Lower lobe of right lung (tissue), 2 donors: Measurements from ENCODE around the gene ALCAM. TPM values are rescaled to one million over a fixed set of nuclear protein-coding genes. Genes with fewer than 3 reads are reported as not detected.

Experiments
- ATAC-seq, 2 donors: fragments of 200-7000 bp; cut with Tn5 transposase; one replicate each; pipeline ENCODE4 v1.9.1; 2020 to 2022; ENCODE audit warnings: mild to moderate bottlenecking in 2 of 2, moderate library complexity in 2 of 2
- DNase-seq: peaks from one replicate; pipeline ENCODE4 v3.0.0-alpha.2; 2020
- H3K27ac ChIP-seq: fragments of 200-600 bp; one replicate; pipeline ENCODE4 v1.8.0; 2022
- H3K27me3 ChIP-seq: fragments of 200-600 bp; one replicate; pipeline ENCODE4 v1.8.0; 2022; ENCODE audit warnings: low read depth
- H3K36me3 ChIP-seq: fragments of 200-600 bp; one replicate; pipeline ENCODE4 v1.8.0; 2022; ENCODE audit warnings: mild to moderate bottlenecking
- H3K4me1 ChIP-seq: fragments of 200-600 bp; one replicate; pipeline ENCODE4 v1.8.0; 2022
- H3K4me3 ChIP-seq: fragments of 200-600 bp; one replicate; pipeline ENCODE4 v1.8.0; 2022; ENCODE audit warnings: mild to moderate bottlenecking
- H3K9me3 ChIP-seq: fragments of 200-600 bp; one replicate; pipeline ENCODE4 v1.8.0; 2022
- CTCF ChIP-seq: fragments of 200-600 bp; IDR thresholded peaks from one replicate; pipeline ENCODE4 v1.8.0; 2022; ENCODE audit warnings: antibody characterized with exemption, mild to moderate bottlenecking
- intact Hi-C: fragments of 100-400 bp; cut with DNase I; formaldehyde crosslinking; loops from one replicate; pipeline ENCODE4 v1.11.0; 2022
- total RNA-seq: library from RNA; stranded (reverse); fragmentation: NEBNext Ultra II Directional; extraction: Animal tissue kit (Norgen Biotek cat#: 25700); gene quantifications from one replicate; pipeline ENCODE4 v1.2.1, GENCODE V29; 2021
- donor health status: DM: no; HTN: yes; CAD: no; lungs with severe emphysema.

The ALCAM gene
- total RNA-seq, 1 donor from 2014 or later: 174 TPM

- Histone ChIP-seq H3K4me1 (no peaks in the 10 kb centered on the region), H3K4me3 (no peak overlapping the region), H3K27me3 (no peaks in the 10 kb centered on the region), H3K9me3 (no peaks in the 10 kb centered on the region), H3K27ac (no peak overlapping the region), H3K36me3 (no peaks in the 10 kb centered on the region)
- ATAC-seq (peak in 1 of 2 donors; percentile 30), DNase-seq (no peak)
- no peak for TF ChIP-seq CTCF
- intact Hi-C loops: no loop called here
These were observed 64.5 kb downstream of the ALCAM start for GRCh38 chr3:105431200-105431599.

DNA sequence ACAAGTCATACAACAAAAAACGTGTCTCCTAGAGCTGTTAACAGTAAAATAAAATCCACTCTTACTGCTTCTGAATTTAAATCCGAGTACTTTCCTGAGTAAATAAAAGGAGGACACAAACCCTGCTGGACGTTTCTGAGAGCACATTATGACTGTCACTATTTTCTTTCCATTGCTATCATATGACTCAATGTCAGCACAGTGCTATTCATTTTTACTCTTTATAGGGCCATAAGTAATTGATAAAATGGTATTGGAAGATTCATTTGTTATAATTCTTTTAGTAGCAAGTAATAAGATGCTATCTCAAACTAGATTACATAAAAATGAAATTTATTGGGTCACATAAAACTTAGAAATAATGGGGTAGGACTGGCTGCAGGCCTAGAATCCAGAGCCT lies 68.6 kb downstream of the ALCAM start:
- intact Hi-C loops: no loop called here
- Histone ChIP-seq H3K36me3 (no peaks in the 10 kb centered on the region), H3K27ac (no peak overlapping the region), H3K9me3 (no peaks in the 10 kb centered on the region), H3K4me1 (no peaks in the 10 kb centered on the region), H3K27me3 (no peaks in the 10 kb centered on the region), H3K4me3 (no peak overlapping the region)
- DNase-seq (no peak), ATAC-seq (no peak)
- TF ChIP-seq CTCF: no peak

- Histone ChIP-seq H3K36me3 (no peaks in the 10 kb centered on the region), H3K27me3 (no peaks in the 10 kb centered on the region), H3K9me3 (no peaks in the 10 kb centered on the region), H3K4me3 (no peak overlapping the region), H3K27ac (no peak overlapping the region), H3K4me1 (no peaks in the 10 kb centered on the region)
- DNase-seq (no peak), ATAC-seq (no peak)
- no peak for TF ChIP-seq CTCF
- intact Hi-C loops: no loop called here
These were observed 70.0 kb downstream of the ALCAM start for GRCh38 chr3:105436687-105437086.

DNA sequence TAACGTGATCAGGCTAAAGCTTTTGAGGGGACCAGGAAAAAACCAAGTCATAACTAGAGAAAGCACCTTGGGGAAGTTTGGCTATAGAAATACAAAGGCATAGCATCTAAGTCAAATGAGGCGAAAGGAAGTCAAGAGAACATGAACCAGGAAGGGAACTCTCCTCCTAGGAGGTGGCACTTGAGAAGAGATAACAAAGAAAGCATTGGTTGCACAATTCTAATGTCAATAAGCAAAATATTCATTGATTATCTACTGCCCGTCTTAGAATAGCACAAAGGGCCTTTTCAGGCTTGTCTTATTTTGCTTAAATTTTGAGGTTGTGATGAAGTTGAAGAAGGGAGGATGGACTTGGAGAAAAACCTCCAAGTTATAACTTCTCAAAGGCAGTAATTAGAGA lies 73.4 kb downstream of the ALCAM start:
- Histone ChIP-seq H3K27me3 (no peaks in the 10 kb centered on the region), H3K9me3 (no peaks in the 10 kb centered on the region), H3K36me3 (no peaks in the 10 kb centered on the region), H3K4me3 (no peak overlapping the region), H3K27ac (no peak overlapping the region), H3K4me1 (no peaks in the 10 kb centered on the region)
- no peak for TF ChIP-seq CTCF
- intact Hi-C loops: no loop called here
- DNase-seq (no peak), ATAC-seq (no peak)

- Histone ChIP-seq H3K4me3 (no peak overlapping the region), H3K4me1 (no peaks in the 10 kb centered on the region), H3K36me3 (no peaks in the 10 kb centered on the region), H3K27me3 (no peaks in the 10 kb centered on the region), H3K9me3 (no peaks in the 10 kb centered on the region), H3K27ac (no peak overlapping the region)
- TF ChIP-seq CTCF: no peak
- intact Hi-C loops: no loop called here
- no peak for ATAC-seq
- no peak for DNase-seq
These were observed 78.0 kb downstream of the ALCAM start for GRCh38 chr3:105444725-105445124.
